HG03103 (cell line): ENCODE measurements around the gene C2orf49.

Experiments used
- ATAC-seq: cut with Tn5 transposase; IDR thresholded peaks from one replicate; pipeline ENCODE4 v1.9.1; 2021; ENCODE audit warnings: low read depth; ENCODE audit not compliant: unreplicated experiment

The C2orf49 gene

GRCh38 chr2:105397953-105398335, 60.6 kb downstream of the C2orf49 start:
- no peak for ATAC-seq

GRCh38 chr2:105398336-105399206, 61.2 kb downstream of the C2orf49 start, which contains the start of gene FHL2:
FHL2 (minus strand) TSS chr2:105399051; CDS start chr2:105386516, 12,535 bp downstream.
- peak; percentile 96 for ATAC-seq
